BE2C (cell line): Measurements from ENCODE around the gene ZNF346.

Experiments
- DNase-seq: peaks from one replicate; pipeline ENCODE4 v3.0.0-alpha.2; 2020
- H3K27me3 ChIP-seq: fragments of 250-450 bp; sonication (Bioruptor Pico); 2 replicates; pipeline ENCODE4 v1.5.1; 2020; ENCODE audit warnings: mild to moderate bottlenecking
- H3K36me3 ChIP-seq: fragments of 250-450 bp; sonication (Bioruptor Pico); 2 replicates; pipeline ENCODE4 v1.5.1; 2020; ENCODE audit warnings: mild to moderate bottlenecking
- H3K4me1 ChIP-seq: fragments of 250-450 bp; sonication (Bioruptor Pico); 2 replicates; pipeline ENCODE4 v1.5.1; 2020
- H3K4me3 ChIP-seq: 2 replicates; pipeline ENCODE4 v1.5.1; 2011; ENCODE audit warnings: low read depth, low read length
- H3K9me3 ChIP-seq: fragments of 250-450 bp; sonication (Bioruptor Pico); 2 replicates; pipeline ENCODE4 v1.5.1; 2020
- CTCF ChIP-seq: IDR thresholded peaks from 2 replicates; pipeline ENCODE4 v1.5.1; 2012; ENCODE audit warnings: mild to moderate bottlenecking, low read depth, low read length

Gene ZNF346

DNA sequence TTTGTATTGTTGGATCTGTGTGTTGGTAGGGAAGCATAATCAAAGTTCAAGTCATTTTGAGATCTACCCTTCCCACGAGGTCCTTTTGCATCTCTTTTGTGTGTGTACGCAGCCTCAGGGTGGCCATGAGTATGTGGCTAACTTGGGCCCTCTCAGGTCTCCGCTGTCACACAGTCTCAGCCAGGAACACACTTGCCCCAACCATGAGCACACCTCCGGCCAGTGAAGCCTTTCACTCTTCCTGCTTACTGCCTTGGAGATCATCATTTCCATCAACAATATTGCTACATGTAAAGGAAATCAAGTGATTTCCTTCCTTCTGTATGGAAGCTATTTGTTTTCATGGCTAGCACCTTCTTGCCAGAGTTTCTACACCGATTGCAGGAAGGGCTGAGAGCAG, 13.9 kb downstream of the ZNF346 start:
- H3K27me3 ChIP-seq: no peaks in the 10 kb centered on the region
- no peak for DNase-seq
- H3K36me3 ChIP-seq: peaks cover 35% of the 10 kb centered on the region
- H3K9me3 ChIP-seq: no peaks in the 10 kb centered on the region
- no peak overlapping the region for H3K4me3 ChIP-seq
- TF ChIP-seq CTCF: no peak
- no peaks in the 10 kb centered on the region for H3K4me1 ChIP-seq

DNA sequence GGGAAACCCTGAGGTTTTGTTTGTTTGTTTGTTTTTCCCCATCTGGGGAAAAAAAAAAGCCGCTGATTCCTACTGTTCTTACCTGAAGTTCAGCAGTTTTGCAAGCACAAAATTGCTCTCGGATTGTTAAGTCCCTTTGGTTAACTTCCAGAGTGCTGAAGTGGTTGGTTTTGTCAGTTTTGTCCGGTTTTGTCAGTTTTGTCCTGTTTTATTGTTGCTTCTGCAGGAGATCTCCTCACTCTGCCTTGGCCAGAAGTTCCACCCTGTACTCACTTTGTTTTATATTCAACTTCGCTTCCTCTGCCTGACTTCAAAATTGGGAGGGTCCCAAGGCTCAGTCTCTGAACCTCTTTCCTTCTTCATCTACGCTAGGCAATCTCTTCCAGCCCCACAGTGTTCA, 14.4 kb downstream of the ZNF346 start:
- H3K36me3 ChIP-seq: peaks cover 40% of the 10 kb centered on the region
- H3K4me3 ChIP-seq: no peak overlapping the region
- H3K27me3 ChIP-seq: no peaks in the 10 kb centered on the region
- H3K4me1 ChIP-seq: no peaks in the 10 kb centered on the region
- no peak for DNase-seq
- no peak for TF ChIP-seq CTCF
- no peaks in the 10 kb centered on the region for H3K9me3 ChIP-seq

DNA sequence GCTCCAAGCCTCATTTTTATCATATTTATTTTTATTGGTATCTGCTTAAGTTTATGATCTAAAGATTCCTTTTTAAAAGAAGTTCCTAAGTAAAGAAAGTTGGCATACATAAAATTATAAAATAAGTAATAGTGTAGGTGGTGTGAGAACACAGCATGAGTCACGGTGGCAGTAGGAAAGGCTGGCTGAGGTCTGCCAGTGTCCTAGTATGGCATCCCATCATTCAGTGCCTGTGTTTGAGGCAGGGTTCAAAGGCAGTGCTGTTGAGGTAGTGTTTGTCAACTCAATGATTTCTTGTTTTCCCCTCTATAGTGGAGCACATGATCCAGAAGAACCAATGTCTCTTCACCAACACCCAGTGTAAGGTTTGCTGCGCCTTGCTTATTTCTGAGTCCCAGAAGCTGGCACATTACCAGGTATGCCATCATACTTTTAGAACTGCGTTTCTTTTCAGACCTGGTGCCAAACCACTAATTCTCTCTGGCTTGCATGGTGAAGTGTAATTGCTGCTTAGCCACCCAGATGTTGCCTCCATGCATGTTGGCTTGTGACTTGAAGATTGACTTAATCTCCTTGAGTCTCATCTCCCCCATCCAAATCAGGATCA, 18.4 kb downstream of the ZNF346 start:
- H3K9me3 ChIP-seq: no peaks in the 10 kb centered on the region
- no peak for TF ChIP-seq CTCF
- H3K4me3 ChIP-seq: no peak overlapping the region
- H3K27me3 ChIP-seq: no peaks in the 10 kb centered on the region
- DNase-seq: no peak
- H3K4me1 ChIP-seq: no peaks in the 10 kb centered on the region
- H3K36me3 ChIP-seq: peaks cover 64% of the 10 kb centered on the region

- Histone ChIP-seq H3K36me3 (peaks cover 64% of the 10 kb centered on the region), H3K27me3 (no peaks in the 10 kb centered on the region), H3K9me3 (no peaks in the 10 kb centered on the region), H3K4me1 (no peaks in the 10 kb centered on the region), H3K4me3 (no peak overlapping the region)
- no peak for DNase-seq
- TF ChIP-seq CTCF: no peak
Observed at GRCh38 chr5:177041936-177042335, 19.4 kb downstream of the ZNF346 start.

GRCh38 chr5:177043114-177043513, 20.6 kb downstream of the ZNF346 start:
- peaks cover 62% of the 10 kb centered on the region for H3K36me3 ChIP-seq
- no peak for DNase-seq

More at GRCh38 chr5:177043114-177043513, 20.6 kb downstream of the ZNF346 start:
- no peaks in the 10 kb centered on the region for H3K27me3 ChIP-seq
- no peaks in the 10 kb centered on the region for H3K4me1 ChIP-seq
- no peaks in the 10 kb centered on the region for H3K9me3 ChIP-seq
- H3K4me3 ChIP-seq: no peak overlapping the region
- TF ChIP-seq CTCF: no peak
